ENCODE measurements around the gene BANK1.

Gene BANK1

GRCh38 chr4:101960431-101960830 is 169.9 kb downstream of the BANK1 start:
- no peak for DNase-seq (ENCODE audit: low read depth)
- H3K4me3 ChIP-seq (ENCODE audit: low read length) = no peak overlapping the region
- no peak for TF ChIP-seq CTCF (IDR thresholded peaks at IDR 0.05; ENCODE audit: insufficient read depth, low read depth, low read length, missing control alignments)

- peak; percentile 63 for DNase-seq (ENCODE audit: low read depth)
- H3K4me3 ChIP-seq (ENCODE audit: low read length) = no peak overlapping the region
- no peak for TF ChIP-seq CTCF (IDR thresholded peaks at IDR 0.05; ENCODE audit: insufficient read depth, low read depth, low read length, missing control alignments)
Observed at GRCh38 chr4:101961144-101961543, 170.6 kb downstream of the BANK1 start.

GRCh38 chr4:101967697-101968346 is 177.3 kb downstream of the BANK1 start:
- no peak for TF ChIP-seq CTCF (IDR thresholded peaks at IDR 0.05; ENCODE audit: insufficient read depth, low read depth, low read length, missing control alignments)

GRCh38 chr4:101968364-101968763 is 177.8 kb downstream of the BANK1 start:
- DNase-seq (ENCODE audit: low read depth) = no peak
- H3K4me3 ChIP-seq (ENCODE audit: low read length) = no peak overlapping the region
- no peak for TF ChIP-seq CTCF (IDR thresholded peaks at IDR 0.05; ENCODE audit: insufficient read depth, low read depth, low read length, missing control alignments)

More at GRCh38 chr4:101967697-101968346, 177.3 kb downstream of the BANK1 start:
- no peak overlapping the region for H3K4me3 ChIP-seq (ENCODE audit: low read length)
- peak; percentile 11 for DNase-seq (ENCODE audit: low read depth)

GRCh38 chr4:101969965-101970364 is 179.4 kb downstream of the BANK1 start:
- H3K4me3 ChIP-seq (ENCODE audit: low read length) = no peak overlapping the region
- DNase-seq (ENCODE audit: low read depth) = no peak
- no peak for TF ChIP-seq CTCF (IDR thresholded peaks at IDR 0.05; ENCODE audit: insufficient read depth, low read depth, low read length, missing control alignments)

- no peak overlapping the region for H3K4me3 ChIP-seq (ENCODE audit: low read length)
- TF ChIP-seq CTCF (IDR thresholded peaks at IDR 0.05; ENCODE audit: insufficient read depth, low read depth, low read length, missing control alignments) = no peak
- no peak for DNase-seq (ENCODE audit: low read depth)
Observed at GRCh38 chr4:101970547-101971155, 180.1 kb downstream of the BANK1 start.

GRCh38 chr4:101972791-101973190 is 182.3 kb downstream of the BANK1 start:
- no peak overlapping the region for H3K4me3 ChIP-seq (ENCODE audit: low read length)
- TF ChIP-seq CTCF (IDR thresholded peaks at IDR 0.05; ENCODE audit: insufficient read depth, low read depth, low read length, missing control alignments) = no peak
- DNase-seq (ENCODE audit: low read depth) = peak; percentile 78
